ENCODE measurements around the gene PDX1. TPM values are rescaled to one million over a fixed set of nuclear protein-coding genes. Genes with fewer than 3 reads are reported as not detected.

The PDX1 gene
- total RNA-seq, 1 experiment from 2014 or later = not detected

GRCh38 chr13:27920677-27921420, 1.0 kb downstream of the PDX1 start:
- Histone ChIP-seq H3K36me3 (no peaks in the 10 kb centered on the region), H3K9me3 (no peaks in the 10 kb centered on the region), H3K27me3 (0 out of 2 replicates have a peak, but pooled peaks cover 2% of the 10 kb centered on the region), H3K4me3 (peak overlapping the region; percentile 50)
- DNase-seq = peak; percentile 10

GRCh38 chr13:27921421-27921960, 1.7 kb downstream of the PDX1 start:
- H3K27me3 ChIP-seq = 0 out of 2 replicates have a peak, but pooled peaks cover 2% of the 10 kb centered on the region
- DNase-seq = no peak
- H3K9me3 ChIP-seq = no peaks in the 10 kb centered on the region
- no peaks in the 10 kb centered on the region for H3K36me3 ChIP-seq
- H3K4me3 ChIP-seq = no peak overlapping the region

GRCh38 chr13:27921961-27922882, 2.4 kb downstream of the PDX1 start:
- no peak overlapping the region for H3K4me3 ChIP-seq
- no peaks in the 10 kb centered on the region for H3K9me3 ChIP-seq
- no peaks in the 10 kb centered on the region for H3K36me3 ChIP-seq
- DNase-seq = no peak
- peaks cover 7% of the 10 kb centered on the region; the same call in 1 of the 2 replicates for H3K27me3 ChIP-seq

- no peak overlapping the region for H3K4me3 ChIP-seq
- peaks cover 15% of the 10 kb centered on the region for H3K27me3 ChIP-seq
- H3K36me3 ChIP-seq = no peaks in the 10 kb centered on the region
- DNase-seq = no peak
- H3K9me3 ChIP-seq = no peaks in the 10 kb centered on the region
Measured at GRCh38 chr13:27922883-27923612, 3.2 kb downstream of the PDX1 start.

GRCh38 chr13:27923794-27924528, 4.2 kb downstream of the PDX1 start:
- DNase-seq = no peak
- H3K27me3 ChIP-seq = peaks cover 24% of the 10 kb centered on the region
- H3K4me3 ChIP-seq = no peak overlapping the region
- H3K36me3 ChIP-seq = no peaks in the 10 kb centered on the region
- no peaks in the 10 kb centered on the region for H3K9me3 ChIP-seq

GRCh38 chr13:27924529-27925141, 4.8 kb downstream of the PDX1 start:
- Histone ChIP-seq H3K9me3 (no peaks in the 10 kb centered on the region), H3K36me3 (no peaks in the 10 kb centered on the region), H3K27me3 (peaks cover 26% of the 10 kb centered on the region), H3K4me3 (no peak overlapping the region)
- no peak for DNase-seq

- DNase-seq = no peak
- Histone ChIP-seq H3K9me3 (no peaks in the 10 kb centered on the region), H3K27me3 (peaks cover 26% of the 10 kb centered on the region), H3K36me3 (no peaks in the 10 kb centered on the region), H3K4me3 (no peak overlapping the region)
Measured at GRCh38 chr13:27925220-27925991, 5.6 kb downstream of the PDX1 start.

GRCh38 chr13:27926644-27927434, 7.0 kb downstream of the PDX1 start:
- Histone ChIP-seq H3K9me3 (no peaks in the 10 kb centered on the region), H3K36me3 (no peaks in the 10 kb centered on the region), H3K27me3 (peaks cover 24% of the 10 kb centered on the region), H3K4me3 (no peak overlapping the region)
- no peak for DNase-seq

GRCh38 chr13:27927444-27928352, 7.9 kb downstream of the PDX1 start:
- no peak overlapping the region for H3K4me3 ChIP-seq
- no peaks in the 10 kb centered on the region for H3K9me3 ChIP-seq
- no peaks in the 10 kb centered on the region for H3K36me3 ChIP-seq
- H3K27me3 ChIP-seq = peaks cover 24% of the 10 kb centered on the region
- no peak for DNase-seq

- H3K27me3 ChIP-seq = peaks cover 24% of the 10 kb centered on the region
- no peaks in the 10 kb centered on the region for H3K36me3 ChIP-seq
- no peak for DNase-seq
- no peaks in the 10 kb centered on the region for H3K9me3 ChIP-seq
- no peak overlapping the region for H3K4me3 ChIP-seq
Measured at GRCh38 chr13:27928353-27928804, 8.6 kb downstream of the PDX1 start.

GRCh38 chr13:27928805-27929753, 9.3 kb downstream of the PDX1 start:
- no peak for DNase-seq
- Histone ChIP-seq H3K27me3 (peaks cover 24% of the 10 kb centered on the region), H3K4me3 (no peak overlapping the region), H3K9me3 (no peaks in the 10 kb centered on the region), H3K36me3 (no peaks in the 10 kb centered on the region)

- no peaks in the 10 kb centered on the region for H3K36me3 ChIP-seq
- H3K4me3 ChIP-seq = no peak overlapping the region
- no peak for DNase-seq
- H3K27me3 ChIP-seq = peaks cover 24% of the 10 kb centered on the region
- no peaks in the 10 kb centered on the region for H3K9me3 ChIP-seq
Measured at GRCh38 chr13:27929868-27930267, 10.1 kb downstream of the PDX1 start.

All from MG63 (cell line).